GM10847 (cell line): ENCODE data around the gene GLUL.

Experiments
- POLR2A ChIP-seq: IDR thresholded peaks from 2 replicates; pipeline ENCODE4 v1.6.1; 2011; ENCODE audit not compliant: insufficient read length; ENCODE audit errors: extremely low read depth

The GLUL gene

DNA sequence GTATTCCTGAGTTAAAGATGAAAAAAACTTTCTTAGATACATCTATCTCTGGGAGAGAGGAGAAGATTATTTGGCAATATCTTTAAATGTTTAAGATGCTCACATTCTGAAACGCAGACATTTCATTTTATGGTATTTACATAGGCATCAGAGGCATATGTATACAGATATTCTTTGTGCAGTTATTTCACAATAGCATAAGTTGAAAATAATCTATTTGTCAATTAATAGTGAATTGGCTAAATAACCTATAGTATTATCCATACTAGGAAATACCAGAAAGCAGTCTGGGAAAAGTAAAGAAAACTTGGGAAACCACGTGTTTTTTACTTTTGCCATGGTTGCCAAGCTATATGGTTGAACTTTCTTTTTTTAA, 35.9 kb downstream of the GLUL start:
- TF ChIP-seq POLR2A, result no peak

DNA sequence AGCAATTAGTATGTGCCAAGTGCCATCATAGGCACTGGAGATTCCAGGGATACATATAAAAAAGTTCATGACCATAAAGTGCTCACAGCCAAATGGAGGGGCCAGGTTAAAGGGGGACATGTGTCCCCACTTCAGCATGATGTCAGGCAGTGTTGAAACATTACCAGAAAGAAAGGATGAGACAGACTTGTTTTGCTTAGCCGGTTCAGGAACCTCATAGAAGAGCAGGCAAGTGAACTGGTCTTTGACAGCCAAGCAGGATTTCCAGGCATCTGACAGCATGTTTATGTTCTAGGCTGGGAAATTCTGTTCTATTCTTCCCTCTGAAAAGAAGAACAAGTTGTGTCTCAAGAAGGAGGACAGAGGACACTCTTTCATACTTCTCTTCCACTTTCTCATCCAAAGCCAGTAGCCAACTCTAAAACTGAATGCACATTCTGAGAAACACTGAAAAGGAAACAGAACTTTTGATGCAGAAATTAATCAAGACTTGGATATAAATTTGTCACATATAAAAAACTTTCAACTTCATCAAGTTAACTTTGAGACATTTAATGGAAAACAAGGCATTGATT, 39.7 kb downstream of the GLUL start:
- TF ChIP-seq POLR2A, result no peak

DNA sequence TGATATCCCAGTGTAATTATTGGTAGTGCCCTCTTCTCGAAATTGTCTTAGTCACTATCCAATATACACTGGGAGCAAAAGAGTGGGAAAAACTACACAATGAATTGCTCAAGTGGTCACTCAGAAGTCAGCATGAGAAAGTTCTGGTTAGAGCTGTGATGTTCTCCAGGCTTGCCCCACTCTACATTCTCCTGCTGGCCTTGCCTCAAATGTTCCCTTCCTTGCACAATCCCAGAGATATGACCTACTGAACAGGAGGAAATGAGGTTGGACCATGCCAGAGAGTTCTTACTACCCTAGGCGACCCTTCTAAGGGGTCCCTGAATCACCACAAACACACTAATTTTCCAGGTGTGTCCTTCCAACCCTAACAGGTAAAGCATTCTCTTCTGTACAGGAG, 40.8 kb downstream of the GLUL start:
- no peak for TF ChIP-seq POLR2A

DNA sequence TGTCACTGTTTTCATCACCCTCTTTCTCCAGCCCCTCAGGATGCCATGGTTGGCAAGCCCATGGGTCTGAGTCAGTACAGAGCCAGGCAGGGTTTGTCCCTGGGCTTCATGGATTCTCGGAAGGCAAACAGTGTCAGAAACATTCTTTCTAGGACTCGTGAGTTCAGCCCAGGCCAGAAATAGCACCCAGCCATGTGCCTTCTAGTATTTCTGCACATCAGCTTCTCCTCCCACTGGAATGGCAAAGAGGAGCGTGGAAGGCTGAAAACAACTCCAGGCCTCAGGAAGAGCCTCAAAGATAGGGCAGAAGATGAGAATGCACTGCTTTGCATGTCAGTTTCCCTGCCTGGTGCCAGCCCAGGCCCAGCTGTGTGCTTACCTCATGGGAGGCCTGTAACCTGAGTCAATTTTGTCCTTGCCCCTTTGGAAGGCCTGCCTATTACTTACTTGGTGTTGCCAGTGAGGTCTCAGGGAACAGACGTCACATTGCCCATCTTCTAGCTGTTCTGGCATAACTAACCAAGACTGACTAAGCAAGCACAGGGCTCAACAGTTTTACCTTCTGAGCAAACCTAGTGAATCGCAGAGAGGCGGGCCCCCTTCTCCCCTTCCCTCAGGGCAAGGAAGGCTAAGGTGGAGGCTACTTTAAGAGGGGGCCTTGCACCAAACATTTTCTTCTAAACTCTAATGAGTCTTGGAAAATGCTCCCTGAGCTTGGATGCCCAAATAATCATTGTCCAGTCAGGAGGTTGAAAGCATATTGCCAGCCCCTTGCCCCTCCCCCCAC, 42.4 kb downstream of the GLUL start:
- no peak for TF ChIP-seq POLR2A

- TF ChIP-seq POLR2A, result no peak
These were observed 44.6 kb downstream of the GLUL start for GRCh38 chr1:182347019-182347418.

- no peak for TF ChIP-seq POLR2A
These were observed 51.1 kb downstream of the GLUL start for GRCh38 chr1:182340233-182341058.

DNA sequence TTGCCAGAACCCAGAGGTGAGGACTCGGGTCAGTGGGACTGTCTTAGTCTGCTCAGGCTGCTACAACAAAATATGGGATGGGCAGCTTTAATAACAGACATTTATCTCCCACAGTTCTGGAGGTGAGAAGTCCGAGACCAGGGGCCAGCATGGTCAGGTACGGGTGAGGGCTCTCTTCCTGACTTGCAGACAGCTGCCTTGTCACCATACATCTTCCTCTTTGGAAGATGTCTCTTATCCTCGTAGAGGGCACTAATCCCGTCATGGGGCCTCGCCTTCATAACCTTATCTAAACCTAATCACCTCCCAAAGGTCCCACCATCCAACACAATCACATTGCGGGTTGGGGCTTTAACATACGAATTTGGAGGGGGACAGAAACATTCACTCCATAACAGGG, 51.9 kb downstream of the GLUL start:
- no peak for TF ChIP-seq POLR2A

- TF ChIP-seq POLR2A, result no peak
These were observed 52.7 kb downstream of the GLUL start for GRCh38 chr1:182338806-182339370.

DNA sequence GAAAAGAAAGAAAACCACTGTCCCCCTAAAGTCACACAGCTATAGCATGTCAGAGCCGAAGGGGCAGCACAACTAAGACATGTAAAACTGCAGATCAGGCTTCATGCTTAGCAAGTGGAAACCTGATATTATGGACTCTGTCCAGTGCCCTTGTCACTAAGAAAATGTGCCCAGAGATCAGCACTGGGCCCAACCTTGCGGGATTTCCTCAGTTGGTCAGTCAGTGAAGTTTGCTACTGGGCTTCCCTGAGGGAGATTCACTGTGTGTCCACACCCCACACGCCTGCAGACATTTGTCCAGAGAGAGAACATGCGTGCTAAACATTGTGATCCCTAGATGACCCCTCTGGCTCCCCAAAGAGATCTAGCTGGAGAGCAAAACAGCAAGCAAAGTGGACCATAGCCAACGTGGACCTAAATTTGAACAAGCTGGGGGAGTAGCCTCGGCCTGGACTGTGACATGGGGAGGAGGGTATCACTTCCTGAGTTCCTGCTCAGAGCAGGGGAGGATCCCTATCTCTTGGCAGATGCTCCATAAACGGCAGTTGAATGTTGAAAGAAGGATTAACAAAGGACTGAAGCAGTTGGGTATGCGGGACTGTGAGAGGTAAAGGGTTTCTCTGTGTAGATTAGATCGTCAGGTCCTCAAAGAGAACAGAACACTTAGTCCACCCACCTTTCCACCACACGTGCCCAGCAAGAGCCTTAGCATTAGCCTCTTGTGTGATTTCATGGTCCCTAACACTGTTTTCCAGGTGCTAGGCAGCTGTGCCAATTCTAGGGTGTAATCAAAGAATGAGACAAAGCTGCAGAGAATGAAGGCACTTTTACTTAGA, 53.6 kb downstream of the GLUL start:
- no peak for TF ChIP-seq POLR2A

- TF ChIP-seq POLR2A, result no peak
These were observed 55.6 kb downstream of the GLUL start for GRCh38 chr1:182335771-182336566.

DNA sequence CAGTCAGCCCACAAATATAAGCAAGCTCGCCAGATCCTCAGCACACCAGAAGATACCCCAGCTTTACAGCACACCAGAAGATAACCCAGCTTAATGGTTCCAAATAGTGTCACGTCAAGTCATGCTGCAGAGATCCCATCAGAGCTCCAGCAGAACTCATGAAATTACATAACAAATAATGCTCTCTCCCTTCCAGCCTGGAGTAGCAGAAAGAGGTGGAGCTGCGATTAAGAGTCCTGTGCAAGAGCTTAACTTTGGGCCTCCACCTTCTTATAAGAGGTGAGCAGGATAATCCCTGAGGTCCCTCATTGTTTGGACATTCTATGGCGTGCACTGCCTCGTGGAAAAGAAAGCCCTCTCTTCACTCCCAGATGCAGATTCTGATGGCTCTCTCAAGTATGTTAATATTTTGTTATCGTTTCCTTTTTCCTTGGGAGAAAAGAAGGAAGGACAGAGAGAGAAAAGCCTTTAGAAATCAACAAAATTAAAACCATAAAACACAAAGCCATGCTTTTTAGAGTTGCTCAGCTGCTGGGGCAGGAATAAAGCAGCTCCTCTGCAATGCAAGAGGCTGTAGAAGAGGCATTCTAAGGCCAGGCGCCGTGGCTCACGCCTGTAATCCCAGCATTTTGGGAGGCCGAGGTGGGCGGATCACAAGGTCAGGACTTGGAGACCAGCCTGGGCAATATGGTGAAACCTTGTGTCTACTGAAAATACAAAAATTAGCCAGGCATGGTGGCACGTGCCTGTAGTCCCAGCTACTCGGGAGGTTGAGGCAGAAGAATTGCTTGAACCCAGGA, 59.1 kb downstream of the GLUL start:
- no peak for TF ChIP-seq POLR2A
